Natural killer cell (primary cell): ENCODE measurements around the gene ST6GALNAC6. TPM values are rescaled to one million over a fixed set of nuclear protein-coding genes. Genes with fewer than 3 reads are reported as not detected.
A peak's percentile ranks its signal among the peaks of the same experiment; 100 is the strongest.

Source experiments
- ATAC-seq, 3 donors: fragments of 150-1000 bp in 2 of 3; fragments of 200-7000 bp in 1 of 3; cut with Tn5 transposase; 1 replicate in 1 of 3; 2 replicates in 2 of 3; pipeline ENCODE4 v1.10.0; 2021; ENCODE audit warnings: mild to moderate bottlenecking in 2 of 3, moderate library complexity in 2 of 3
- DNase-seq, 2 donors: peaks; one replicate each; pipeline versions ENCODE4 v3.0.0 to v3.0.0-alpha.2; 2013 to 2021; ENCODE audit warnings: mixed read lengths in 1 of 2
- H3K27ac ChIP-seq: one replicate; pipeline ENCODE4 v1.5.1; 2013; ENCODE audit warnings: mild to moderate bottlenecking, low read length
- H3K27me3 ChIP-seq: one replicate; pipeline ENCODE4 v1.6.1; 2013; ENCODE audit warnings: low read length; ENCODE audit not compliant: control insufficient read depth, insufficient read depth
- H3K36me3 ChIP-seq: one replicate; pipeline ENCODE4 v1.6.1; 2013; ENCODE audit warnings: low read length; ENCODE audit not compliant: control insufficient read depth, insufficient read depth
- H3K4me1 ChIP-seq: one replicate; pipeline ENCODE4 v1.6.1; 2013; ENCODE audit warnings: low read length; ENCODE audit not compliant: control insufficient read depth, insufficient read depth
- H3K4me3 ChIP-seq: one replicate; pipeline ENCODE4 v1.5.1; 2013; ENCODE audit warnings: low read length
- H3K9me3 ChIP-seq: one replicate; pipeline ENCODE4 v1.6.1; 2013; ENCODE audit warnings: low read length; ENCODE audit not compliant: control insufficient read depth, insufficient read depth
- H3K27ac Mint-ChIP-seq, 2 donors: one replicate each; pipeline ENCODE4 v1.8.0; 2022; ENCODE audit warnings: mild to moderate bottlenecking in 2 of 2, mixed read lengths in 2 of 2, moderate library complexity in 1 of 2
- H3K27me3 Mint-ChIP-seq, 2 donors: one replicate each; pipeline ENCODE4 v1.8.0; 2022; ENCODE audit warnings: low read depth in 2 of 2, mixed read lengths in 2 of 2
- H3K36me3 Mint-ChIP-seq: one replicate; pipeline ENCODE4 v1.8.0; 2022; ENCODE audit warnings: mixed read lengths
- H3K4me1 Mint-ChIP-seq, 2 donors: one replicate each; pipeline ENCODE4 v1.8.0; 2022; ENCODE audit warnings: mixed read lengths in 2 of 2
- H3K4me3 Mint-ChIP-seq: one replicate; pipeline ENCODE4 v1.8.0; 2022; ENCODE audit warnings: mild to moderate bottlenecking, moderate library complexity, mixed read lengths
- H3K9me3 Mint-ChIP-seq, 2 donors: one replicate each; pipeline ENCODE4 v1.8.0; 2022; ENCODE audit warnings: mixed read lengths in 2 of 2
- WGBS: methylation state at CpG from one replicate; pipeline ENCODE4 v1.1.7; 2013; ENCODE audit warnings: missing lambda C conversion rate; ENCODE audit not compliant: insufficient coverage; 5-methylcytosine and 5-hydroxymethylcytosine counted together
- intact Hi-C: fragments of 100-400 bp; cut with micrococcal nuclease; formaldehyde crosslinking; loops from one replicate; pipeline ENCODE4 v1.14.2; 2022
- total RNA-seq, 4 donors: library from RNA; stranded (reverse); fragments of 120-200 nt in 1 of 4; gene quantifications; one replicate each; pipeline versions ENCODE4 v1.2.3 to v1.2.4, GENCODE V29; 2013 to 2022
- TF ChIP-seq, protein P1 (sequence below): fragments of 200-600 bp; IDR thresholded peaks from one replicate; pipeline ENCODE4 v1.8.0; 2022; ENCODE audit warnings: antibody characterized with exemption

The ST6GALNAC6 gene
- total RNA-seq, 3 donors from 2014 or later (not counting 1 experiment from before 2014, with no cell fraction given), result 120 to 148 (median 127) TPM

DNA sequence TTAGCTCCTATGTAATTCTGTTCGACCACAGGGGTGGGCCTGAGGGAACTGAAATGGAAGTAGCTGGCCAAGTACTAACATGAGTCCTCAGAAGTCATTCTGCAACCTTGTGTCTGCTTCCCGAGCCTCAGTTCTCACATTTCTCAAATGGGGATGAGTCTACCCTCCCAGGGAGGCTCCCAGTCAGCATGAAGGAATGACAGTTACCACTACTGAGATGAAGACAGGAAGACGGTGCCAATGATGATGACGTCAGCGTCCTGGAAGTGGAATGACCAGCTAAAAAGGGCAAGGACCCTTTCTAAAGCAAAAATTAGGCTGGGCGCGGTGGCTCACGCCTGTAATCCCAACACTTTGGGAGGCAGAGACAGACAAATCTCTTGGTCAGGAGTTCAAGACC lies 24.4 kb upstream of the ST6GALNAC6 start:
- Histone ChIP-seq H3K9me3 (no peaks in the 10 kb centered on the region), H3K4me3 (no peak overlapping the region), H3K27me3 (peaks cover 21% of the 10 kb centered on the region), H3K27ac (no peak overlapping the region), H3K36me3 (no peaks in the 10 kb centered on the region), H3K4me1 (peaks cover 47% of the 10 kb centered on the region)
- intact Hi-C loops, result loop anchor here (5.0 kb wide), 1 partner anchor 186 kb away; the partner anchor contains the start of gene TOR2A
- no peak overlapping the region for H3K27ac Mint-ChIP-seq
- ATAC-seq, result no peak
- H3K27me3 Mint-ChIP-seq, result peaks cover 16 to 19% of the 10 kb centered on the region in 2 donors
- H3K36me3 Mint-ChIP-seq, result no peaks in the 10 kb centered on the region
- DNase-seq, result no peak
- TF ChIP-seq, protein P1, sequence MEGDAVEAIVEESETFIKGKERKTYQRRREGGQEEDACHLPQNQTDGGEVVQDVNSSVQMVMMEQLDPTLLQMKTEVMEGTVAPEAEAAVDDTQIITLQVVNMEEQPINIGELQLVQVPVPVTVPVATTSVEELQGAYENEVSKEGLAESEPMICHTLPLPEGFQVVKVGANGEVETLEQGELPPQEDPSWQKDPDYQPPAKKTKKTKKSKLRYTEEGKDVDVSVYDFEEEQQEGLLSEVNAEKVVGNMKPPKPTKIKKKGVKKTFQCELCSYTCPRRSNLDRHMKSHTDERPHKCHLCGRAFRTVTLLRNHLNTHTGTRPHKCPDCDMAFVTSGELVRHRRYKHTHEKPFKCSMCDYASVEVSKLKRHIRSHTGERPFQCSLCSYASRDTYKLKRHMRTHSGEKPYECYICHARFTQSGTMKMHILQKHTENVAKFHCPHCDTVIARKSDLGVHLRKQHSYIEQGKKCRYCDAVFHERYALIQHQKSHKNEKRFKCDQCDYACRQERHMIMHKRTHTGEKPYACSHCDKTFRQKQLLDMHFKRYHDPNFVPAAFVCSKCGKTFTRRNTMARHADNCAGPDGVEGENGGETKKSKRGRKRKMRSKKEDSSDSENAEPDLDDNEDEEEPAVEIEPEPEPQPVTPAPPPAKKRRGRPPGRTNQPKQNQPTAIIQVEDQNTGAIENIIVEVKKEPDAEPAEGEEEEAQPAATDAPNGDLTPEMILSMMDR, result no peak
- no peak overlapping the region for H3K4me3 Mint-ChIP-seq
- peaks cover 10 to 29% of the 10 kb centered on the region in 2 donors for H3K4me1 Mint-ChIP-seq
- H3K9me3 Mint-ChIP-seq, result no peaks in the 10 kb centered on the region
- 87% methylated on average over 8 of the region's 8 CpGs for WGBS

DNA sequence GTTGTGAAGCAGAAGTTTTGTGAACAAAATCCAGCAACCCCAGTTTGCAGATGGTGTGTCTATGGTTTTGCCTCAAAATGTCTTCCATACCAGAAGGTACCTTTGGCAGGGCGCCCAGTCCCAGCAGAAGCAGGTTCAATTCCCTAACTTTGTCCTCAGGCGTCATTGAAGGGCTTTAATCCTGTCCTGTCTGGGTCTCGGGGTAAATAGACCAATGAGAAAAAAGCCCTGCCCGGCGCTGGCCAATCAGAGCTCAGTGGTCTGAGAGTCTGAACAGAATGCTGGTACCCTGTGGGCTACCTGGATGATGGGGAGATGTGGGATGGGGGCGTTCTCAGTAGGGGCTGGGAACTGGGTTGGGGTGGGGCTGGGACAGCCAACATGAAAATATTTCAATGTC lies 23.6 kb upstream of the ST6GALNAC6 start:
- peaks cover 51% of the 10 kb centered on the region for H3K4me1 ChIP-seq
- intact Hi-C loops, result loop anchor here (5.0 kb wide), 1 partner anchor 186 kb away; the partner anchor contains the start of gene TOR2A
- no peaks in the 10 kb centered on the region for H3K36me3 Mint-ChIP-seq
- no peak for ATAC-seq
- H3K27me3 ChIP-seq, result peaks cover 17% of the 10 kb centered on the region
- peaks cover 15 to 36% of the 10 kb centered on the region in 2 donors for H3K4me1 Mint-ChIP-seq
- WGBS, result 78% methylated on average over 6 of the region's 6 CpGs
- no peak overlapping the region for H3K4me3 ChIP-seq
- H3K27ac Mint-ChIP-seq, result no peak overlapping the region
- no peak overlapping the region for H3K27ac ChIP-seq
- H3K9me3 ChIP-seq, result no peaks in the 10 kb centered on the region
- H3K36me3 ChIP-seq, result no peaks in the 10 kb centered on the region
- H3K4me3 Mint-ChIP-seq, result no peak overlapping the region
- TF ChIP-seq, protein P1, result no peak
- H3K27me3 Mint-ChIP-seq, result peaks cover 16 to 19% of the 10 kb centered on the region in 2 donors
- H3K9me3 Mint-ChIP-seq, result no peaks in the 10 kb centered on the region
- DNase-seq, result peak in 1 of 2 donors; percentile 14

GRCh38 chr9:127921557-127922120 lies 22.2 kb upstream of the ST6GALNAC6 start:
- peaks cover 8% of the 10 kb centered on the region for H3K27me3 ChIP-seq
- H3K36me3 ChIP-seq, result no peaks in the 10 kb centered on the region
- Mint-ChIP-seq H3K27ac (peak overlapping the region in 1 of 2 donors; percentile 74), H3K36me3 (no peaks in the 10 kb centered on the region), H3K4me1 (peaks cover 15 to 39% of the 10 kb centered on the region in 2 donors), H3K27me3 (peaks cover 16 to 19% of the 10 kb centered on the region in 2 donors), H3K9me3 (no peaks in the 10 kb centered on the region), H3K4me3 (peak overlapping the region; percentile 65)
- WGBS, result 11% methylated on average over 45 of the region's 45 CpGs
- peak; percentile 49 to 61 (median 50) for ATAC-seq
- no peaks in the 10 kb centered on the region for H3K9me3 ChIP-seq
- intact Hi-C loops, result loop anchor here (1.0 to 5.0 kb wide), 2 partner anchors 184 to 417 kb away; partner anchors contain the start of gene TOR2A
- no peak overlapping the region for H3K27ac ChIP-seq
- TF ChIP-seq, protein P1, result peak; percentile 98
- no peak overlapping the region for H3K4me3 ChIP-seq
- H3K4me1 ChIP-seq, result peaks cover 48% of the 10 kb centered on the region
- DNase-seq, result peak; percentile 81 to 90
